Transverse colon (tissue), 4 donors: ENCODE measurements around the gene PTBP1.

Source experiments
- CTCF ChIP-seq, 5 experiments: fragments of 200-600 bp in 3 of 5; fragments of 450-650 bp in 2 of 5; sonication (generic) in 3 of 5; IDR thresholded peaks; 1 replicate in 2 of 5; 2 replicates in 3 of 5; pipeline ENCODE4 v1.5.1; 2016 to 2017; ENCODE audit warnings: antibody characterized with exemption in 5 of 5, inconsistent platforms in 3 of 5, mild to moderate bottlenecking in 2 of 5, moderate library complexity in 1 of 5
- EP300 ChIP-seq: sonication (generic); formaldehyde crosslinking; IDR thresholded peaks from one replicate; pipeline ENCODE4 v1.6.1; 2017; ENCODE audit warnings: antibody characterized with exemption, low read depth
- POLR2A ChIP-seq: fragments of 450-650 bp; IDR thresholded peaks from one replicate; pipeline ENCODE4 v1.6.1; 2016; ENCODE audit warnings: antibody characterized with exemption, mild to moderate bottlenecking, moderate library complexity
- POLR2AphosphoS5 ChIP-seq, 3 donors: sonication (generic); formaldehyde crosslinking; IDR thresholded peaks; one replicate each; pipeline ENCODE4 v1.6.1; 2016; ENCODE audit warnings: antibody characterized with exemption in 3 of 3

DNA sequence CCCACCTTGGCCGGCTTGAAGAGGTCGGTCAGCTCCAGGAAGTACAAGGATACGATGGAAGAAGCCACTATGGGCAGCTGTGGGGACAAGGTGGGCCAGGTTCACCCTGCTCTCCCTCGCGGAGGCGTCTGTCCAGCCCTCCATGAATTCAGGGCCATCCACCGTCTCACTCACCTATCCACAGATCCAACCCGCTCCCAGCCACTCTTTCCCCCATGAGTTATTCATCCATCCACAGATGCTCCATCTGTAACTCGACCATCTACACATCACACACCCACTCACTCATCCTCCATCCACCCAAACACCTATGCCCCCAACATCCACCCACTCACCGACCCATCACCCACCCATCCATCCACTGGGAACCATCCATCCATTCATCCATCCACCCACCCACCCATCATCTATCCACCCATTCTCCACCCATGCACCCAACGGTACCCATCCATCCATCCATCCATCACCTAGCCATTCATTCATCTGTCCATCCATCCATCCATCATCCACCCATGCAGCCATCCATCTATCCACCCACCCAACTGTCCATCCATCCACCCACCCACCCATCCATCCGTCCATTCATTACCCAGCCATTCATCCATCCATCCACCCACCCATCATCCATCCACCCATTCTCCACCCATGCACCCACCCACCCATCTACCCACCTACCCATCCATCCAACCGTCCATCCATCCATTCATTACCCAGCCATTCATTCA, 18.7 kb downstream of the PTBP1 start:
- no peak for TF ChIP-seq POLR2A
- TF ChIP-seq CTCF (IDR thresholded peaks at IDR 0.05), result no peak
- TF ChIP-seq EP300, result no peak
- no peak for TF ChIP-seq POLR2AphosphoS5 (IDR thresholded peaks at IDR 0.05)
